ENCODE measurements around the gene MAP3K20. TPM values are rescaled to one million over a fixed set of nuclear protein-coding genes. Genes with fewer than 3 reads are reported as not detected.

Gene MAP3K20
- total and polyA plus RNA-seq, 2 of the 4 experiments (the other 2 are of a cell fraction), result 27.5 to 84.4 TPM

DNA sequence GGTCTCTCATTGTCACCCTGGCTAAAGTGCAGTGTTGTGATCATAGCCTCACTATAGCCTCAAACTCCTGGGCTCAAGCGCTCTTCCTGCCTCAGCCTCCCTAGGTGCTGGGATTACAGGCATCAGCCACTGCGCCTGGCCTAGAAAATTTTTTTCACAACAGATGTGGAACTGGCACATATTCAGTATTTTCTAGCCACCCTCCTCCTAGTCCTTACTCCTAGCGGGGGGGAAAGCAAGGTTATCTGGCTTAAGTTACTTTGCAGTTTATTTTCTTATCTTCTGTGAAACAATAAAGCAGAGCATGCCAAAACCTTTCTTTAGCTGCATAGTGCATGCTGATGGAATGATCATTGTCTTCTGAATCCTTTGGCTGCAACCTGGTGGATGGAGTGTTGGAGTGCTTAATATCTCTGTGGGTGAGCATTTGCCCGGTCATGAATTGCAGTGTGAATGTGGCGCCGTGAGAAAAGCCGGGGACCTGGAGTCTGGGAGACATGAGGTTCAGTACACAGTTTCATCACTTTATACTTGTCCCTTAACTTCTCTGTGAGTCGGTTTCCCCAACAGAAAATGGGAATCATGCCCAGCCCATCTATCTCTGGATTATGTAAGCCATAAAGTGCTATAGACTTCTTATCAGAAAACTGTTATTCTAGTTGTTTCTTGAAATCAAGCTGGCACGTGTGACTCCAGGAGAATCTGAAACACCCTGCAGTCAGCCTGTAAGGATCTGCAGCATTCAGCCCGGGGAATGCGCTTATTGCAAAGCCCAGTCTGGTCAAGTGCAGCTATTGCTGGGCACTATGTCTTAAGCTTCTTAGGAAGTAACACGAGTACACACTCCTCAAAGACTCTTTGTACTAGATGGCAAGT, 38.2 kb upstream of the MAP3K20 start:
- DNase-seq (peak; percentile 25), ATAC-seq (ENCODE audit: low read depth) (peak; percentile 66)
- BruUV-seq (replicated peaks), result no TSS peak
- peak overlapping the region; percentile 71 for H3K18ac ChIP-seq (ENCODE audit: low read depth, low read length)
- no peaks in the 10 kb centered on the region for H3K79me1 ChIP-seq (ENCODE audit: low read depth in 1 of 2, low read length in 2 of 2)
- 0 out of 2 replicates have a peak overlapping the region, but pooled peaks have one; percentile 14 for H3K4ac ChIP-seq (ENCODE audit: low read depth, low read length)
- 0 out of 2 replicates have a peak overlapping the region, but pooled peaks have one; percentile 12 for H2BK20ac ChIP-seq (ENCODE audit: low read depth, low read length)
- H4K91ac ChIP-seq (ENCODE audit: insufficient read depth, low read depth, low read length), result no peak overlapping the region; the same call in 1 of the 2 replicates
- H3K4me1 ChIP-seq (ENCODE audit: control insufficient read depth, insufficient read depth, low read length), result peaks cover 9% of the 10 kb centered on the region; the same call in 1 of the 2 replicates
- peak overlapping the region in 1 of 2 experiments; percentile 26; a peak in 1 of 4 replicates for H4K8ac ChIP-seq (ENCODE audit: low read depth in 2 of 2, low read length in 2 of 2)
- H2AK9ac ChIP-seq (replicated peaks; ENCODE audit: low read depth, low read length, poor library complexity), result no peak overlapping the region
- H4K20me1 ChIP-seq (ENCODE audit: insufficient read depth, low read length), result no peaks in the 10 kb centered on the region
- H3K9ac ChIP-seq (ENCODE audit: low read depth, low read length), result no peak overlapping the region
- H2BK5ac ChIP-seq (ENCODE audit: low read depth, low read length, poor library complexity, severe bottlenecking), result no peak overlapping the region
- peak overlapping the region; percentile 28; the same call in 2 of the 3 replicates for H2BK15ac ChIP-seq (ENCODE audit: low read depth, low read length)
- H3K9me1 ChIP-seq (ENCODE audit: insufficient read depth, low read length), result no peaks in the 10 kb centered on the region; the same call in 1 of the 2 replicates
- H3K4me3 ChIP-seq (ENCODE audit: insufficient read depth, low read depth, low read length), result no peak overlapping the region
- H3K36me3 ChIP-seq (ENCODE audit: control insufficient read depth, insufficient read depth, low read length), result no peaks in the 10 kb centered on the region
- H2BK120ac ChIP-seq (ENCODE audit: low read depth, low read length), result no peak overlapping the region
- TF ChIP-seq, protein P1, sequence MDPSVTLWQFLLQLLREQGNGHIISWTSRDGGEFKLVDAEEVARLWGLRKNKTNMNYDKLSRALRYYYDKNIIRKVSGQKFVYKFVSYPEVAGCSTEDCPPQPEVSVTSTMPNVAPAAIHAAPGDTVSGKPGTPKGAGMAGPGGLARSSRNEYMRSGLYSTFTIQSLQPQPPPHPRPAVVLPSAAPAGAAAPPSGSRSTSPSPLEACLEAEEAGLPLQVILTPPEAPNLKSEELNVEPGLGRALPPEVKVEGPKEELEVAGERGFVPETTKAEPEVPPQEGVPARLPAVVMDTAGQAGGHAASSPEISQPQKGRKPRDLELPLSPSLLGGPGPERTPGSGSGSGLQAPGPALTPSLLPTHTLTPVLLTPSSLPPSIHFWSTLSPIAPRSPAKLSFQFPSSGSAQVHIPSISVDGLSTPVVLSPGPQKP (IDR thresholded peaks at IDR 0.05; ENCODE audit: borderline replicate concordance, low read depth, low read length), result no peak
- TF ChIP-seq POLR2A (IDR thresholded peaks at IDR 0.05; ENCODE audit: low read depth, low read length) (no peak), SMC3 (IDR thresholded peaks at IDR 0.05; ENCODE audit: low read depth, low read length) (no peak), BHLHE40 (IDR thresholded peaks at IDR 0.05; ENCODE audit: low read depth, low read length) (peak; percentile 27; the same call in 1 of the 2 replicates), MXI1 (IDR thresholded peaks at IDR 0.05; ENCODE audit: borderline replicate concordance, low read depth, low read length) (no peak)
- H2AK5ac ChIP-seq (ENCODE audit: low read depth, low read length), result peak overlapping the region; percentile 27; the same call in 1 of the 2 replicates
- intact Hi-C loops (cut with micrococcal nuclease), result no loop called here
- ChIA-PET POLR2A (ENCODE audit: unreplicated experiment) (no interaction called here), CTCF (interaction anchor here (0.6 to 1.0 kb wide), 3 partner anchors 28 to 188 kb away, joined by 3 to 6 read pairs (median 3); no protein-coding TSS in a partner anchor)
- H3K27ac ChIP-seq (ENCODE audit: insufficient read depth, low read length), result no peak overlapping the region
- dilution Hi-C loops (cut with HindIII; ENCODE audit: low sequenced_read_pairs, unreplicated experiment), result no loop called here
- no peak overlapping the region; the same call in 1 of the 2 replicates for H3K4me2 ChIP-seq (ENCODE audit: low read depth, low read length)
- no peaks in the 10 kb centered on the region for H3K9me3 ChIP-seq (ENCODE audit: control insufficient read depth, insufficient read depth, low read length)
- H3K14ac ChIP-seq (replicated peaks; ENCODE audit: low read depth, low read length), result peak overlapping the region; percentile 13; the same call in 1 of the 2 replicates
- in situ Hi-C loops (cut with MboI; ENCODE audit: low sequenced_read_pairs), result loop anchor here (25.0 kb wide), 1 partner anchor 325 kb away; the partner anchor contains the start of gene CDCA7
- H4K5ac ChIP-seq (ENCODE audit: low read depth, low read length), result peak overlapping the region; percentile 32; the same call in 1 of the 2 replicates
- WGBS, 2 experiments (ENCODE audit: extremely low coverage in 2 of 2, insufficient read length in 1 of 2), result 26% methylated on average over 4 of the region's 12 CpGs; no CpG with 5 or more reads in 1 of the 2 experiments
- no peaks in the 10 kb centered on the region for H3K27me3 ChIP-seq (ENCODE audit: control insufficient read depth, insufficient read depth, low read length)
- 0 out of 2 replicates have a peak overlapping the region, but pooled peaks have one; percentile 17 for H3K23ac ChIP-seq (ENCODE audit: low read depth, low read length)
- H2AFZ ChIP-seq (replicated peaks; ENCODE audit: low read length, poor library complexity), result no peak overlapping the region
- no peak overlapping the region for H3K56ac ChIP-seq (ENCODE audit: extremely low read depth, insufficient read depth, low read length)
